K562 (cell line): ENCODE measurements around the gene RAG2.

Experiments
- CTBP1 ChIP-seq: fragments of 450-650 bp; IDR thresholded peaks from 2 replicates; pipeline ENCODE4 v1.6.1; 2016; ENCODE audit warnings: borderline replicate concordance
- ETV6 ChIP-seq, 3 experiments: fragments of 150-350 bp in 1 of 3; sonication (generic) in 1 of 3; formaldehyde crosslinking in 1 of 3; IDR thresholded peaks; 2 replicates each; pipeline versions ENCODE4 v1.6.1 to v1.8.0; 2014 to 2022; ENCODE audit warnings: borderline replicate concordance in 2 of 3, low read depth in 2 of 3, antibody characterized with exemption in 1 of 3, low read length in 1 of 3, mild to moderate bottlenecking in 1 of 3, missing genetic modification reagents in 1 of 3
- HNRNPH1 ChIP-seq: fragments of 200-400 bp; formaldehyde crosslinking; optimal IDR thresholded peaks from 2 replicates; pipeline ENCODE3; 2017; ENCODE audit warnings: low read depth, mild to moderate bottlenecking, low read length, moderate library complexity
- MCM2 ChIP-seq: fragments of 450-650 bp; IDR thresholded peaks from 2 replicates; pipeline ENCODE4 v1.6.1; 2017; ENCODE audit warnings: low read depth, mild to moderate bottlenecking
- POLR2A ChIP-seq: fragments of 450-650 bp; conservative IDR thresholded peaks from 2 replicates; pipeline ENCODE4 v1.6.1; 2016
- POLR2AphosphoS5 ChIP-seq: IDR thresholded peaks from 2 replicates; pipeline ENCODE4 v1.6.1; 2011; ENCODE audit warnings: mild to moderate bottlenecking, low read depth, low read length, moderate library complexity; ENCODE audit not compliant: control insufficient read depth, insufficient read depth
- TAF1 ChIP-seq: IDR thresholded peaks from 2 replicates; pipeline ENCODE4 v1.6.1; 2011; ENCODE audit warnings: mild to moderate bottlenecking, low read length, moderate library complexity; ENCODE audit not compliant: insufficient read depth, control insufficient read depth, severe bottlenecking; ENCODE audit errors: extremely low read depth
- ZFX ChIP-seq: sonication (generic); formaldehyde crosslinking; IDR thresholded peaks from 2 replicates; pipeline ENCODE4 v1.8.0; 2022; ENCODE audit warnings: mild to moderate bottlenecking, missing genetic modification reagents, moderate library complexity
- TF ChIP-seq, protein P1 (sequence below): fragments of 250-450 bp; sonication (Bioruptor Pico); IDR thresholded peaks from 2 replicates; pipeline ENCODE4 v1.5.0; 2021; ENCODE audit warnings: mild to moderate bottlenecking, borderline replicate concordance
- TF ChIP-seq, protein P2 (sequence below): sonication (generic); formaldehyde crosslinking; IDR thresholded peaks from 2 replicates; pipeline ENCODE4 v1.4.0; 2020; ENCODE audit warnings: mild to moderate bottlenecking, missing genetic modification reagents

DNA sequence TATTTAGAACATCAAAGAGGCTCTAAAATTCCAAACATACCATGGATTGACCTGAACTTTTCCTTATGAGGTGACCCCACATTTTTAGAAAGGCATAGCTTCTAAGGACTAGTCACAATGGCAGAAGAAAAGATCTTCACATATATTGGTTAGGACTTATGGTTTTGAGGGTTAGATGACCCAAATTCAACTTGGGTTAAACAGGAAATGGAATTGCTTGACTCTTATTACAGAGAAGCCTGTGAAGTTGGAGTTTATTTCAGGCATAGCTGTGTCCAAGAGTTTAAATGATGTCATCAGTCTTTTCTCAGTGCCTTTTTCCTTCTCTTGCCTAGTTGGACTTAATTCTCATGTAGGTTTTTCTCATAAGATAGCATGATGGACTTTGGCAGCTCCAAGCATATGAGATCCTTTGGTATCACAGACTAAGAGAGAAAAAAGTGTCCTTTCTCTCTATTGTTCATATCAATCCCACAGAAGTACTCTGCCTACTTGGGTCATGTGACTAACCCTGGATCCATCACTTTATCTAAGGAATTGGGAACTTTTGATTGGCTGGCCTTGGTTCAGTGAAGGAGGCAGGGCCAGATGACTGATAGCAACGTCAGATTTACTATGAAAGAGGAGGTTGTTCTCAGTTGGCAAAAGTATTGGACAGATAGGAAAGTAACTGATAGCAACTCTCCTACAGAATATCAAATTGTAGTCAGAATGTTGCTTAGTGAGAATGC, 47.5 kb downstream of the RAG2 start:
- TF ChIP-seq MCM2, result no peak
- TF ChIP-seq, protein P1, sequence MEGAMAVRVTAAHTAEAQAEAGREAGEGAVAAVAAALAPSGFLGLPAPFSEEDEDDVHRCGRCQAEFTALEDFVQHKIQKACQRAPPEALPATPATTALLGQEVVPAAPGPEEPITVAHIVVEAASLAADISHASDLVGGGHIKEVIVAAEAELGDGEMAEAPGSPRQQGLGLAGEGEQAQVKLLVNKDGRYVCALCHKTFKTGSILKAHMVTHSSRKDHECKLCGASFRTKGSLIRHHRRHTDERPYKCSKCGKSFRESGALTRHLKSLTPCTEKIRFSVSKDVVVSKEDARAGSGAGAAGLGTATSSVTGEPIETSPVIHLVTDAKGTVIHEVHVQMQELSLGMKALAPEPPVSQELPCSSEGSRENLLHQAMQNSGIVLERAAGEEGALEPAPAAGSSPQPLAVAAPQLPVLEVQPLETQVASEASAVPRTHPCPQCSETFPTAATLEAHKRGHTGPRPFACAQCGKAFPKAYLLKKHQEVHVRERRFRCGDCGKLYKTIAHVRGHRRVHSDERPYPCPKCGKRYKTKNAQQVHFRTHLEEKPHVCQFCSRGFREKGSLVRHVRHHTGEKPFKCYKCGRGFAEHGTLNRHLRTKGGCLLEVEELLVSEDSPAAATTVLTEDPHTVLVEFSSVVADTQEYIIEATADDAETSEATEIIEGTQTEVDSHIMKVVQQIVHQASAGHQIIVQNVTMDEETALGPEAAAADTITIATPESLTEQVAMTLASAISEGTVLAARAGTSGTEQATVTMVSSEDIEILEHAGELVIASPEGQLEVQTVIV (CRISPR knock-in tag), result no peak
- no peak for TF ChIP-seq TAF1
- no peak for TF ChIP-seq POLR2A
- TF ChIP-seq CTBP1, result no peak
- TF ChIP-seq, protein P2, sequence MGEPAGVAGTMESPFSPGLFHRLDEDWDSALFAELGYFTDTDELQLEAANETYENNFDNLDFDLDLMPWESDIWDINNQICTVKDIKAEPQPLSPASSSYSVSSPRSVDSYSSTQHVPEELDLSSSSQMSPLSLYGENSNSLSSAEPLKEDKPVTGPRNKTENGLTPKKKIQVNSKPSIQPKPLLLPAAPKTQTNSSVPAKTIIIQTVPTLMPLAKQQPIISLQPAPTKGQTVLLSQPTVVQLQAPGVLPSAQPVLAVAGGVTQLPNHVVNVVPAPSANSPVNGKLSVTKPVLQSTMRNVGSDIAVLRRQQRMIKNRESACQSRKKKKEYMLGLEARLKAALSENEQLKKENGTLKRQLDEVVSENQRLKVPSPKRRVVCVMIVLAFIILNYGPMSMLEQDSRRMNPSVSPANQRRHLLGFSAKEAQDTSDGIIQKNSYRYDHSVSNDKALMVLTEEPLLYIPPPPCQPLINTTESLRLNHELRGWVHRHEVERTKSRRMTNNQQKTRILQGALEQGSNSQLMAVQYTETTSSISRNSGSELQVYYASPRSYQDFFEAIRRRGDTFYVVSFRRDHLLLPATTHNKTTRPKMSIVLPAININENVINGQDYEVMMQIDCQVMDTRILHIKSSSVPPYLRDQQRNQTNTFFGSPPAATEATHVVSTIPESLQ (CRISPR knock-in tag), result no peak
- TF ChIP-seq ZFX, result no peak
- TF ChIP-seq ETV6 (IDR thresholded peaks at IDR 0.05; ENCODE audit: borderline replicate concordance in 1 of 2, low read depth in 2 of 2, low read length in 1 of 2), result no peak
- no peak for TF ChIP-seq ETV6 (CRISPR knock-in tag; IDR thresholded peaks at IDR 0.05; ENCODE audit: borderline replicate concordance)
- TF ChIP-seq HNRNPH1, result no peak
- no peak for TF ChIP-seq POLR2AphosphoS5
